NCI-H774 (cell line): Measurements from ENCODE around the gene IRF2BP1.
"Not testable (repeated sequence)": the region's sequence is repeated elsewhere in the genome, so short reads cannot be mapped to it uniquely, and the experiment has no call there.

Source experiments
- DNase-seq: peaks from one replicate; lab custom pipeline; 2025; lab: John Stamatoyannopoulos, UW

Gene IRF2BP1

GRCh38 chr19:45901912-45902650 is 16.1 kb upstream of the IRF2BP1 start, which contains the start of gene MYPOP:
MYPOP (minus strand) TSS chr19:45902613; CDS start chr19:45901773, 840 bp downstream.
- no peak for DNase-seq

GRCh38 chr19:45901432-45901911 is 15.5 kb upstream of the IRF2BP1 start:
- no peak for DNase-seq

- DNase-seq: no peak
Measured at GRCh38 chr19:45900738-45901431, 14.9 kb upstream of the IRF2BP1 start.

- no peak for DNase-seq
Measured at GRCh38 chr19:45899919-45900589, 14.1 kb upstream of the IRF2BP1 start.

- no peak for DNase-seq
Measured at GRCh38 chr19:45899253-45899652, 13.3 kb upstream of the IRF2BP1 start.

- no peak for DNase-seq
Measured at GRCh38 chr19:45897261-45897812, 11.4 kb upstream of the IRF2BP1 start.

- DNase-seq: not testable (repeated sequence)
Measured at GRCh38 chr19:45895983-45896599, 10.2 kb upstream of the IRF2BP1 start.

- no peak for DNase-seq
Measured at GRCh38 chr19:45895519-45895972, 9.6 kb upstream of the IRF2BP1 start.

- no peak for DNase-seq
Measured at GRCh38 chr19:45890877-45891276, 4.9 kb upstream of the IRF2BP1 start.

- DNase-seq: no peak
Measured at GRCh38 chr19:45889210-45889885, 3.4 kb upstream of the IRF2BP1 start.

- no peak for DNase-seq
Measured at GRCh38 chr19:45887200-45887710, 1.3 kb upstream of the IRF2BP1 start.

- DNase-seq: peak; percentile 88
Measured at GRCh38 chr19:45886427-45887199, 672 bp upstream of the IRF2BP1 start.

- no peak for DNase-seq
Measured at GRCh38 chr19:45884682-45885555, 1.0 kb downstream of the IRF2BP1 start.

- no peak for DNase-seq
Measured at GRCh38 chr19:45883881-45884681, 1.9 kb downstream of the IRF2BP1 start.

- no peak for DNase-seq
Measured at GRCh38 chr19:45883586-45883880, 2.4 kb downstream of the IRF2BP1 start.

- DNase-seq: peak; percentile 87
Measured at GRCh38 chr19:45882652-45883585, 3.0 kb downstream of the IRF2BP1 start.

GRCh38 chr19:45881909-45882528 is 3.9 kb downstream of the IRF2BP1 start:
- DNase-seq: peak; percentile 6
